HAP-1 (cell line): ENCODE data around the gene PPFIBP2.

Experiments used
- DNase-seq, 2 experiments: peaks; one replicate each; pipeline ENCODE4 v3.0.0-alpha.2; 2016 to 2020; ENCODE audit warnings: low spot score in 2 of 2
- H3K27me3 ChIP-seq: fragments of 250-450 bp; sonication (Bioruptor Pico); 2 replicates; pipeline ENCODE4 v1.5.1; 2020; ENCODE audit warnings: low read depth, mild to moderate bottlenecking, moderate library complexity
- H3K36me3 ChIP-seq: fragments of 250-450 bp; sonication (Bioruptor Pico); replicated peaks from 2 replicates; pipeline ENCODE4 v1.5.1; 2020; ENCODE audit warnings: mild to moderate bottlenecking
- H3K4me1 ChIP-seq: fragments of 250-450 bp; sonication (Bioruptor Pico); 2 replicates; pipeline ENCODE4 v1.5.1; 2020; ENCODE audit warnings: mild to moderate bottlenecking
- H3K4me3 ChIP-seq: fragments of 250-450 bp; sonication (Bioruptor Pico); 2 replicates; pipeline ENCODE4 v1.5.1; 2020; ENCODE audit warnings: mild to moderate bottlenecking, moderate library complexity
- H3K9me3 ChIP-seq: fragments of 250-450 bp; sonication (Bioruptor Pico); 2 replicates; pipeline ENCODE4 v1.5.1; 2020; ENCODE audit warnings: mild to moderate bottlenecking, moderate library complexity
- in situ Hi-C: fragments of 300-500 bp; cut with MboI; formaldehyde crosslinking; loops from 3 replicates; pipeline ENCODE4 v1.14.3; 2020; ENCODE audit warnings: low sequenced_read_pairs, inconsistent platforms, mixed read lengths

The PPFIBP2 gene

GRCh38 chr11:7538466-7539454, 25.0 kb downstream of the PPFIBP2 start:
- Histone ChIP-seq H3K4me3 (no peak overlapping the region), H3K27me3 (no peaks in the 10 kb centered on the region), H3K9me3 (no peaks in the 10 kb centered on the region), H3K36me3 (no peaks in the 10 kb centered on the region), H3K4me1 (peaks cover 14% of the 10 kb centered on the region)
- in situ Hi-C loops = no loop called here
- peak; percentile 52 to 85 for DNase-seq

GRCh38 chr11:7540830-7541555, 27.2 kb downstream of the PPFIBP2 start:
- H3K4me1 ChIP-seq = peaks cover 26% of the 10 kb centered on the region
- H3K9me3 ChIP-seq = no peaks in the 10 kb centered on the region
- H3K36me3 ChIP-seq = no peaks in the 10 kb centered on the region
- H3K4me3 ChIP-seq = no peak overlapping the region
- in situ Hi-C loops = no loop called here
- no peak for DNase-seq
- no peaks in the 10 kb centered on the region for H3K27me3 ChIP-seq

GRCh38 chr11:7543302-7543701, 29.5 kb downstream of the PPFIBP2 start:
- Histone ChIP-seq H3K9me3 (no peaks in the 10 kb centered on the region), H3K36me3 (no peaks in the 10 kb centered on the region)
- in situ Hi-C loops = no loop called here

GRCh38 chr11:7544021-7544420, 30.2 kb downstream of the PPFIBP2 start:
- no peak for DNase-seq
- Histone ChIP-seq H3K4me3 (no peak overlapping the region), H3K36me3 (no peaks in the 10 kb centered on the region), H3K27me3 (no peaks in the 10 kb centered on the region), H3K4me1 (peaks cover 32% of the 10 kb centered on the region), H3K9me3 (no peaks in the 10 kb centered on the region)
- in situ Hi-C loops = no loop called here

More at GRCh38 chr11:7543302-7543701, 29.5 kb downstream of the PPFIBP2 start:
- Histone ChIP-seq H3K4me1 (peaks cover 34% of the 10 kb centered on the region), H3K27me3 (no peaks in the 10 kb centered on the region), H3K4me3 (no peak overlapping the region)
- no peak for DNase-seq

- DNase-seq = peak; percentile 70 to 82
- Histone ChIP-seq H3K36me3 (no peaks in the 10 kb centered on the region), H3K27me3 (no peaks in the 10 kb centered on the region), H3K9me3 (no peaks in the 10 kb centered on the region), H3K4me3 (no peak overlapping the region), H3K4me1 (peaks cover 25% of the 10 kb centered on the region)
- in situ Hi-C loops = no loop called here
Observed at GRCh38 chr11:7545611-7546010, 31.8 kb downstream of the PPFIBP2 start.

GRCh38 chr11:7546324-7546791, 32.6 kb downstream of the PPFIBP2 start:
- Histone ChIP-seq H3K36me3 (no peaks in the 10 kb centered on the region), H3K4me3 (no peak overlapping the region), H3K27me3 (no peaks in the 10 kb centered on the region), H3K9me3 (no peaks in the 10 kb centered on the region), H3K4me1 (peaks cover 25% of the 10 kb centered on the region)
- in situ Hi-C loops = no loop called here
- DNase-seq = no peak

- peaks cover 25% of the 10 kb centered on the region for H3K4me1 ChIP-seq
- no peaks in the 10 kb centered on the region for H3K9me3 ChIP-seq
- no peaks in the 10 kb centered on the region for H3K27me3 ChIP-seq
- H3K4me3 ChIP-seq = no peak overlapping the region
- in situ Hi-C loops = no loop called here
- DNase-seq = no peak
- no peaks in the 10 kb centered on the region for H3K36me3 ChIP-seq
Observed at GRCh38 chr11:7547687-7548086, 33.9 kb downstream of the PPFIBP2 start.

- H3K4me1 ChIP-seq = peaks cover 25% of the 10 kb centered on the region
- H3K9me3 ChIP-seq = no peaks in the 10 kb centered on the region
- H3K4me3 ChIP-seq = no peak overlapping the region
- in situ Hi-C loops = no loop called here
- peak in 1 of 2 experiments; percentile 71 for DNase-seq
- no peaks in the 10 kb centered on the region for H3K36me3 ChIP-seq
- no peaks in the 10 kb centered on the region for H3K27me3 ChIP-seq
Observed at GRCh38 chr11:7548659-7549274, 35.0 kb downstream of the PPFIBP2 start.

- in situ Hi-C loops = no loop called here
Observed at GRCh38 chr11:7549681-7550080, 35.9 kb downstream of the PPFIBP2 start.

GRCh38 chr11:7551571-7551970, 37.8 kb downstream of the PPFIBP2 start:
- Histone ChIP-seq H3K4me3 (no peak overlapping the region), H3K9me3 (no peaks in the 10 kb centered on the region), H3K4me1 (peaks cover 8% of the 10 kb centered on the region), H3K27me3 (no peaks in the 10 kb centered on the region), H3K36me3 (no peaks in the 10 kb centered on the region)
- no peak for DNase-seq
- in situ Hi-C loops = no loop called here

More at GRCh38 chr11:7549681-7550080, 35.9 kb downstream of the PPFIBP2 start:
- peaks cover 25% of the 10 kb centered on the region for H3K4me1 ChIP-seq
- H3K4me3 ChIP-seq = no peak overlapping the region
- no peaks in the 10 kb centered on the region for H3K27me3 ChIP-seq
- H3K36me3 ChIP-seq = no peaks in the 10 kb centered on the region
- no peak for DNase-seq
- no peaks in the 10 kb centered on the region for H3K9me3 ChIP-seq

- Histone ChIP-seq H3K4me3 (no peak overlapping the region), H3K4me1 (peaks cover 8% of the 10 kb centered on the region), H3K36me3 (no peaks in the 10 kb centered on the region), H3K9me3 (no peaks in the 10 kb centered on the region), H3K27me3 (no peaks in the 10 kb centered on the region)
- in situ Hi-C loops = no loop called here
- DNase-seq = no peak
Observed at GRCh38 chr11:7552666-7553065, 38.9 kb downstream of the PPFIBP2 start.

GRCh38 chr11:7555052-7555699, 41.4 kb downstream of the PPFIBP2 start:
- no peak overlapping the region for H3K4me3 ChIP-seq
- no peaks in the 10 kb centered on the region for H3K4me1 ChIP-seq
- no peaks in the 10 kb centered on the region for H3K27me3 ChIP-seq
- H3K9me3 ChIP-seq = no peaks in the 10 kb centered on the region
- in situ Hi-C loops = no loop called here
- H3K36me3 ChIP-seq = no peaks in the 10 kb centered on the region
- no peak for DNase-seq

- H3K4me1 ChIP-seq = no peaks in the 10 kb centered on the region
- H3K9me3 ChIP-seq = no peaks in the 10 kb centered on the region
- no peaks in the 10 kb centered on the region for H3K27me3 ChIP-seq
- no peak for DNase-seq
- H3K36me3 ChIP-seq = no peaks in the 10 kb centered on the region
- in situ Hi-C loops = no loop called here
- H3K4me3 ChIP-seq = no peak overlapping the region
Observed at GRCh38 chr11:7558046-7558445, 44.2 kb downstream of the PPFIBP2 start.
